SW480 (cell line): ENCODE data around the gene ALDH4A1.
"Not testable (repeated sequence)": the region's sequence is repeated elsewhere in the genome, so short reads cannot be mapped to it uniquely, and the experiment has no call there.

Source experiments
- DNase-seq: peaks from one replicate; pipeline ENCODE4 v3.0.0-alpha.2; 2016; ENCODE audit warnings: low spot score

Gene ALDH4A1

DNA sequence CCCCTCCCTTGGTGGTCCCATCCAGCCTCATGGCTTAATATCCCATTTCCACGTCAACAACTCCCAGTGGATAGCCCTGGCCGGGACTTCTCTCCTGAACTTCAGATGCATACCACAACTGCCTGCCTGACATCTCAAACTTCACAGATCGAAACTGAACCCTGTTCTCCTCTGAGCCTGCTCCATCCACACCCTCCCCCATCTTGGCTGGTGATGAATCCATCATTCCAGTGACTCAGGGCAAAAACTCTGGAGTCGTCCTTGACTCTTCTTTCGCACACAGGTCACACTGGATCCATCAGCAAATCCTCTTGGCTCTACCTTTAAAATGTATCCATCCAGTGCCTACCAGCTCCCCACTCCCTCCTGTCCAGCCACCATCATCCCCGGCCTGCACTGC, 46.8 kb downstream of the ALDH4A1 start:
- DNase-seq, result no peak

DNA sequence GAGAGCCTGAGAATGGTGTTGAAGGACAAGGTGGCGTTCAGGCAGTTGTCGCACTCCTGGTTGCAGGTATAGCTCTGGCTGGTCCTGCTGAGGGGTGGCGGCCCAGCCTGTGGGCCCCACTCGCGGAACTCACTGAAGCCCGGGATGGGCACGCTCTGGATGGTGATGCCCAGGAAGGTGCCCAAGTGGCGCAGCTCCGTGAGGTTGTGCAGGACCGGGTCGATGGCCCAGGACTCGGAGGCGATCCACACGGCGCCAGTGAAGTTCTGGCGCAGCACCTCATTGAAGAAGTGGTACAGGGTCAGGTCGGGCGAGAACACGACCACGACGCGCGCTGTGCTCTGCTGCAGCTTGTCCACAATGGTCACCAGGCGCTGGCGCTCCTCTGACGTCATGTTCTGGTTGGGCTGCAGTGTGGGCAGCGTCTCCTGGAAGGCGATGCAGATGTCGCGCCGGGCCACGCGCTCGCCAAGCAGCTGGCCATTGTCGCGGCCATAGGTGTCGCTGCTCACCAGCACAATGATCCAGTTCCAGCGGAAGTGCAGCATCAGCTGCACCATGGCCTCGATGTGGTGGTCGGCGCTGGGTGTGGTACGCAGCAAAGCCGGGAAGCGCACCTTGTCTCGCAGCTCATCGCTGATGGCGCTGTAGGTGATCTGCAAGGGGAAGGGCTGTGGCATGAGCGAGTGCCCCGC, 47.9 kb downstream of the ALDH4A1 start:
- DNase-seq, result no peak

DNA sequence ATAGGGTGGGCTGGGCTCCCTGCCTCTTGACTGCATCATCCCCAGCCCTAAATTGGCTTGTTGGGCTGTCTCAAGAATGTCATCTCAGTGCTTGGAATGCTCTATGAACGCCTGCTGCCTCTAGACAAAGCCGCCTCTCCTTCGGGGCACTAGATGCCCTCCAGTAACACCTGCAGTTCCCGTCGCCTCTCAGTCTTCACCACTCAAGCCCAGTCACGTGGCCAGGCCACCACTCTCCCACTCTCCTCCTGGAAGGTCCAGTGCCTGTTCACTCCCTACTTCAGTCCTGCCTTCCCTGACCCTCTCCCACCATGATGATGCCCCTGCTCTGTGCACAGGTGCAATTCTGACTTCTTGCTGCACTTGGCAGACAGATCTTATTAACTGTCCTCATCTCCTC, 49.9 kb downstream of the ALDH4A1 start:
- no peak for DNase-seq

DNA sequence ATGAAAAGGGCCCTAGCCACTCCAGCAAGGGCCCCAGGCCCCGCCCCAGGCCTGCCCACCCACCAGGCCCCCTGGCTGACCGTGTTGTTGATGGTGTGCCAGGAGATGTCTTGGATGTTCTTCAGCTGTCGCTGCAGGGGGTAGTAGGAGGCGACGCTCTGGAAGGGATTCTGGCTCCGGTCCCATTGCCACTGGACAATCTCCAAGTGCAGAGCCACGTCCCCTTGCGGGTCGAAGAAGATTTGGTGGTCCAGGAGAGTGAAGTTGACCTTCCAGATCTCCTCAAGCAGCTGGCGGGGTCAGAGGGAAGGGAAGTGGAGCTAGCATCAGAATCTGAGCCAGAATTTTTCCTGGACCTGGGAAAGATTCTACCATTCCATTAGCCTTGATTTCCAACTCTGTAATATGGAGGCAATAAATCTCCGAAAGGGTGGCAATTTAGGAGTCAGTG, 53.1 kb downstream of the ALDH4A1 start:
- DNase-seq, result no peak

DNA sequence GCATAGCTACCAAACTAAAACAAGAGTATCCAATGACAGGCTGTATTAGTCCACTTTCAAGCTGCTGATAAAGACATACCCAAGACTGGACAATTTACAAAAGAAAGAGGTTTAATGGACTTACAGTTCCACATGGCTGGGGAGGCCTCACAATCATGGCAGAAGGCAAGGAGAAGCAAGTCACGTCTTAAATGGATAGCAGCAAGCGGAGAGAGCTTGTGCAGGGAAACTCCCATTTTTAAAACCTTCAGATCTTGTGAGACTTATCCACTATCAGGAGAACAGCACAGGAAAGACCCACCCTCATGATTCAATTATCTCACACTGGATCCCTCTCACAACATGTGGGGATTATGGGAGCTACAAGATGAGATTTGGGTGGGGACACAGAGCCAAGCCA, 54.6 kb downstream of the ALDH4A1 start:
- DNase-seq, result not testable (repeated sequence)

DNA sequence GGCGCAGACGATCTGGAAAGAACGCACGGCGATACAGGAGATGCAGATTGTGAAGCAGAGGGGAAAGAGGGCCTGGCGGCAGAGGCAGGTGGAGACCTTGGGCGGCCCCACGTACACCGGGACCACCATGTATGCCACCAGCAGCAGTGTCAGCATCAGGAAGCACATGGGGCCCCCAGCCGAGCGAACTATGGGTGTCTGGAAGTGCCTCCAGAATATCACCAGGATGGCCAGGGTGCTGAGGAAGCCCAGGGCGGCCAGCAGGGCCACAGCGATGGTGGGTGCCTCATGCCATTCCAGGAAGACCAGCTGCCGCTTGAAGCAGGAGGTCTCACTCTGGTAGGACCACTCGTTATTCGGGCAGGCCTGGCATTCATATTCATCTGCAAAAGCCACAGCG, 62.2 kb downstream of the ALDH4A1 start:
- DNase-seq, result no peak

DNA sequence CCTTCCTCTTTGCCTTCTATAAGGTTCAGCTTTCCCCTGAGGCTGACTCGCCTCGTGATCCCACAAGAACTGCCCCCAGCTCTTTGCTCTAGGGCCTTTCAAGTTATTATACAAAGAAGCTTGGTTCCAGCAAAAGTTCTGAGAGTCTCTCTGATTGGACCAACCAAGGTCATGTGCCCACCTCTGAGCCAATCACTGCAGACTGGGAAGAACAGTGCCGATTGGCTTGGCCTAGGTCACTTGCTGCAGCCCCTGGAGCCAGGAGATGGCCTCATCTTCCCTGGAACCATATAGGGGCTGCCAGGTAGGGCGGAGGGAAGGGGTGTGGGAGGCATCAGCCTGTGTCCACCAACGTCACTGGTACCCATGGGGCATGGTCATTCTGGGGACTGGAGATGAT, 65.7 kb downstream of the ALDH4A1 start:
- DNase-seq, result no peak

DNA sequence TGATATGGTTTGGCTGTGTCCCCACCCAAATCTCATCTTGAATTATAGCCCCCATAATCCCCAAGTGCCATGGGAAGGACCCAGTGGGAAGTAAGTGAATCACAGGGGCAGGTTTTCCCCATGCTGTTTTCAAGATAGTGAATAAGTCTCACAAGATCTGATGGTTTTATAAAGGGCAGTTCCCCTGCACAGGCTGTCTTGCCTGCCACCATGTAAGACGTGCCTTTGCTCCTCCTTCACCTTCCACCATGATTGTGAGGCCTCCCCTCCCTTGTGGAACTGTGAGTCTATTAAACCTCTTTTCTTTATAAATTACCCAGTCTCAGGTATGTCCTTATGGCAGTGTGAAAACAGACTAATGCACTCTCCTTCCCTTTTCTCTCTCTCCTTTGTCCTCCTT, 70.0 kb downstream of the ALDH4A1 start:
- DNase-seq, result not testable (repeated sequence)

DNA sequence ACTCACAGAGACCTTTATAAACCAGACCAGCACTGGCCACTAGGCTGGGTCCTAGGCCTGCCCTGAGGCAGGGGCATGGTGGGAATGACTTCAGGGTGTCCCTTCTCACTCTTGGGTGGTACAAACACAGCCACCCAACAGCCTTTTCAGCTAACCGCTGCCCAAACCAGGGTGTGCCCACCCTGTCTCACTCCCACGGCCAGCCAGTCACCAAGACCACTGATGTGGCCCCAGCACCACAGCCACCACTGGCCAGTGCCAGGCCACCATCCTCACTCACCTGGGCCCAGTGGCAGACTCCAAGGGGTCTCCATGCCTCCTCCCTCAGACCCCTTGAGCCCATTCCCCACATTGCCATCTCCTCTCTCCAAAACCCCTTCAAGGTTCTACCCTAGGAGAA, 70.7 kb downstream of the ALDH4A1 start:
- no peak for DNase-seq

DNA sequence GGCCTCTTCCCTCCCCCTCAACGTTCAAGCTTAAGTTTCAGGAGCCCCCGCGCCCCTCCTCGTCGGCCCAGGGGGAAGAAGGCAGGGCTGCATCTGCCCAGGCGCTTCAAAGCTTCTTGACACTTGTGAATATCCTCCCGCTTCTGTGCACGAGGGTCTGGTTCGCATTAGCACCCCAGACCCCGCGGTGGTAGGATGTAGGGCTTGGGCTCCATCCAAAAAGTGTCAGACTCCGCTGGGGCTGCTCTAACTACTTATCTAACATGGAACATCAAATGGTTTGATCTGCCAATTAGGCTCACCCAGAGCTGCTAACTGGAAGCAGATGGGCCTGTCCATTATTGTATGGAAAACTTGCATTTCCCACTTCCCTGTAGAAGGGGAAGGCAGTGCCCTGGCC, 71.8 kb downstream of the ALDH4A1 start:
- DNase-seq, result no peak

DNA sequence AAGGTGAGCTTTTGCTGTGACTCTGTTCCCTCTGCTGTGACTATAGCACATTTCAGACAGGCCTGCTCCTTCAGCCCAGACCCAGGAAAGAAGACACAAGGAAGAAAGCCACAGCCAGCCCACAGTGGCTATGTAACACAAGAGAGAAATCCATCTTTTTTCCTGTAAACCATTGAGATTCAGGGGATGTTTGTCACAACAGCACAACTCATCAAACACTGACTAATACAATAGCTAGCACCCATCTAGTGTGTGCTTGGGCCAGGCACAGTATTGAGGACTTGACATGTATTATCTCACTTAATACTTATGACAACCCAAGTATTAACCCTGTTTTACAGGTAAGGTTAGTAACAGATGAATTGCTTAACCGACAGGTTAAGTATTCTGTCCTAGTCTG, 72.7 kb downstream of the ALDH4A1 start:
- no peak for DNase-seq

DNA sequence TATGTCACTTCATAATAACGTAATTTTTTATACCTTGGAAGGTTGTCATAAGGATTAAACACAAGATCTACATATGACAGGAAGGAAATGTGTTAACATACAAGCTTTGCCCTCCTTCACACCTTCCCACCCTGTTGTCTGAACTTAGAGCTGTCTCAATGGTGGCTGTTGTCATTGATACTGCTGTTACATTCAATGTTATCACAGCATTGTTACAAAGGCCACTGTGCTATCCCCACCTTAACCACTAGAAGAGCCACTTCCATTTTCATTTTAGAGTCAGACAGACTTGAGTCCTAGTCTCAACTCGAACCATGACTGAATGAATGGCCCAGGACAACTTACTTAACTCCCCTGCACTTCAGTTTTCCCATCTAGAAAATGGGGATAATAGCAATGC, 74.1 kb downstream of the ALDH4A1 start:
- DNase-seq, result no peak

DNA sequence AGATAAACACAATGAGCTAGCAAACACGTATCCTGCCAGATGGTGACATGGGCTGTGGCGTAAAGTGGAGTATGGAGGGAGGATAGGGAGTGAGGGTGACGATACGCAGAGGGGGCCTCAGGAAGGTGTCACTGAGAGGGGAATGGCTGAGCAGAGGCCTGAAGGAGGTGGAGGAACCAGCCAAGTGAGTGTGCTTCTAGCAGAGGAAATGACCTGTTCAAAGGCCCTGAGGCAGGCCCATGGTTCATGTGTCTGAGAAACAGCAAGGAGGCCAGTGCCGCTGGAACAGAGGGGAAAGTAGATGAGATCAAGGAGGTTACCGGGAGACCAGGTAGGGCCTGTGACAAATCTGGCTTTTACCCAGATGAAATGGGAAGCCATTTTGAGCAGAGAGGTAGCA, 78.9 kb downstream of the ALDH4A1 start:
- DNase-seq, result no peak
